OCI-LY1 (cell line): ENCODE results near the gene AMHR2.

Experiments used
- H2AFZ ChIP-seq: fragments of 200-600 bp; sonication (generic), shearing (Covaris generic); 2 replicates; pipeline ENCODE4 v1.6.0; 2014; ENCODE audit warnings: antibody characterized with exemption, mild to moderate bottlenecking, low read length
- H3F3A ChIP-seq: fragments of 200-600 bp; sonication (generic), shearing (Covaris generic); 2 replicates; pipeline ENCODE4 v1.6.0; 2014; ENCODE audit warnings: mild to moderate bottlenecking, antibody characterized with exemption, low read length, moderate library complexity; ENCODE audit not compliant: insufficient read depth
- H3K27ac ChIP-seq: fragments of 200-600 bp; sonication (generic); 2 replicates; pipeline ENCODE4 v1.5.1; 2014; ENCODE audit warnings: low read length, mixed run types, mild to moderate bottlenecking, low read depth; ENCODE audit not compliant: poor library complexity, severe bottlenecking
- H3K27me3 ChIP-seq: fragments of 200-600 bp; sonication (generic); 2 replicates; pipeline ENCODE4 v1.6.0; 2014; ENCODE audit warnings: antibody characterized with exemption, mild to moderate bottlenecking, low read length, moderate library complexity; ENCODE audit not compliant: insufficient read depth
- H3K36me3 ChIP-seq: fragments of 200-600 bp; sonication (generic); 2 replicates; pipeline ENCODE4 v1.6.1; 2014; ENCODE audit warnings: mild to moderate bottlenecking, antibody characterized with exemption, low read length, moderate library complexity, mixed read lengths; ENCODE audit not compliant: insufficient read depth
- H3K4me1 ChIP-seq: fragments of 200-600 bp; sonication (generic); 2 replicates; pipeline ENCODE4 v1.5.1; 2014; ENCODE audit warnings: mild to moderate bottlenecking, low read length, moderate library complexity; ENCODE audit not compliant: insufficient read depth, severe bottlenecking
- H3K4me2 ChIP-seq: fragments of 200-600 bp; sonication (generic), shearing (Covaris generic); 2 replicates; pipeline ENCODE4 v1.6.1; 2014; ENCODE audit warnings: low read length
- H3K4me3 ChIP-seq: fragments of 200-600 bp; sonication (generic); 2 replicates; pipeline ENCODE4 v1.5.1; 2014; ENCODE audit warnings: low read length, low read depth, mild to moderate bottlenecking, mixed read lengths; ENCODE audit not compliant: poor library complexity, severe bottlenecking
- H3K79me2 ChIP-seq: fragments of 200-600 bp; shearing (Covaris generic); 2 replicates; pipeline ENCODE4 v1.6.1; 2016; ENCODE audit warnings: mixed run types, low read length, mixed read lengths; ENCODE audit not compliant: insufficient read depth
- H3K9ac ChIP-seq: fragments of 200-600 bp; sonication (generic), shearing (Covaris generic); 2 replicates; pipeline ENCODE4 v1.6.1; 2014; ENCODE audit warnings: mild to moderate bottlenecking, low read length, mixed read lengths
- H3K9me2 ChIP-seq: fragments of 200-600 bp; sonication (generic), shearing (Covaris generic); 2 replicates; pipeline ENCODE4 v1.6.1; 2014; ENCODE audit warnings: low read depth, mild to moderate bottlenecking, low read length, mixed read lengths
- H3K9me3 ChIP-seq: fragments of 200-600 bp; shearing (Covaris generic); 2 replicates; pipeline ENCODE4 v1.6.1; 2014; ENCODE audit warnings: low read length, mixed read lengths
- H4K20me1 ChIP-seq: fragments of 200-600 bp; sonication (generic), shearing (Covaris generic); 2 replicates; pipeline ENCODE4 v1.6.0; 2016; ENCODE audit warnings: mild to moderate bottlenecking, low read length; ENCODE audit not compliant: insufficient read depth
- EZH2 ChIP-seq: fragments of 200-600 bp; sonication (generic), shearing (Covaris generic); IDR thresholded peaks from 2 replicates; pipeline ENCODE4 v1.8.0; 2017; ENCODE audit warnings: borderline replicate concordance, mixed run types, mild to moderate bottlenecking, antibody characterized with exemption, low read length, moderate library complexity, mixed read lengths
- TF ChIP-seq, protein P1 (sequence below): fragments of 200-600 bp; sonication (generic), shearing (Covaris generic); IDR thresholded peaks from 2 replicates; pipeline ENCODE4 v1.5.1; 2017; ENCODE audit warnings: mild to moderate bottlenecking, antibody characterized with exemption, low read length, moderate library complexity, mixed read lengths

Gene AMHR2

DNA sequence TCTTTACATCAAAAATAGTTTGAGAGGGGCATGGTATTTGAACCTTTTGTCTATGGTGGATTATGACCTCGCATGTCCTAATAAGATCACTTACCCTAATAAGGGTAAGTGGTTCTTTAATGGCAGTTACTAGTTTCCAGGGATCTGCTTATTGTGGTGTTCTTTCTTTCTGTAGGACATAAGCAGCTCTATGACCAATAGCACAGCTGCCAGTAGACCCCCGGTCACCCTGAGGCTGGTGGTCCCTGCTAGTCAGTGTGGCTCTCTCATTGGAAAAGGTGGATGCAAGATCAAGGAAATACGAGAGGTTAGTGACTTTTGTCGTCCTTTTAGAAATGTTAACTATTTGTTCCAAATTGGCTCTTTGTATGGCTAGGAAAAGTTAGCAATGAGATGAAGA, 35.4 kb downstream of the AMHR2 start:
- Histone ChIP-seq H3K79me2 (peaks cover 19% of the 10 kb centered on the region), H3K4me2 (no peak overlapping the region), H4K20me1 (peaks cover 6% of the 10 kb centered on the region), H3K27ac (no peak overlapping the region), H3F3A (no peaks in the 10 kb centered on the region), H3K4me1 (peaks cover 9% of the 10 kb centered on the region), H3K9ac (no peak overlapping the region), H3K9me2 (no peaks in the 10 kb centered on the region), H3K27me3 (no peaks in the 10 kb centered on the region), H2AFZ (no peak overlapping the region), H3K4me3 (no peak overlapping the region), H3K9me3 (no peaks in the 10 kb centered on the region), H3K36me3 (peaks cover 100% of the 10 kb centered on the region)
- no peak for TF ChIP-seq EZH2
- TF ChIP-seq, protein P1, sequence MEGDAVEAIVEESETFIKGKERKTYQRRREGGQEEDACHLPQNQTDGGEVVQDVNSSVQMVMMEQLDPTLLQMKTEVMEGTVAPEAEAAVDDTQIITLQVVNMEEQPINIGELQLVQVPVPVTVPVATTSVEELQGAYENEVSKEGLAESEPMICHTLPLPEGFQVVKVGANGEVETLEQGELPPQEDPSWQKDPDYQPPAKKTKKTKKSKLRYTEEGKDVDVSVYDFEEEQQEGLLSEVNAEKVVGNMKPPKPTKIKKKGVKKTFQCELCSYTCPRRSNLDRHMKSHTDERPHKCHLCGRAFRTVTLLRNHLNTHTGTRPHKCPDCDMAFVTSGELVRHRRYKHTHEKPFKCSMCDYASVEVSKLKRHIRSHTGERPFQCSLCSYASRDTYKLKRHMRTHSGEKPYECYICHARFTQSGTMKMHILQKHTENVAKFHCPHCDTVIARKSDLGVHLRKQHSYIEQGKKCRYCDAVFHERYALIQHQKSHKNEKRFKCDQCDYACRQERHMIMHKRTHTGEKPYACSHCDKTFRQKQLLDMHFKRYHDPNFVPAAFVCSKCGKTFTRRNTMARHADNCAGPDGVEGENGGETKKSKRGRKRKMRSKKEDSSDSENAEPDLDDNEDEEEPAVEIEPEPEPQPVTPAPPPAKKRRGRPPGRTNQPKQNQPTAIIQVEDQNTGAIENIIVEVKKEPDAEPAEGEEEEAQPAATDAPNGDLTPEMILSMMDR: no peak

DNA sequence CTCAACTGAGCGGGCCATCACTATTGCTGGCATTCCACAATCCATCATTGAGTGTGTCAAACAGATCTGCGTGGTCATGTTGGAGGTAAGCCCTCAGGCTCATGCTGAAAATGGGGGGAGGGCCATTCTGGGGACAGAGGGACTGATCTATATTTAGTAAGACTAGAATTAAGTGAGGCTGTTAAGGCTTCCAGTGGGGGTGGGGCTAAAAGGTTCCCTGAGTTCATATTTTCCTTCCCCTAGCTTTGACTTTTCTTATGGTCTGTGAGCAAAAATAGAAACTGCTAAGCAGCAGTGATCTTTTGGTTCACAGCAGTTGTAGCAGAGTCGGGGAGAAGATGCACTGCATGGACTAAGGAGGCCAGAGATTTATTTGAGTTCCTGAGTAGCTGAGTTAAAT, 37.4 kb downstream of the AMHR2 start:
- H3K9me2 ChIP-seq: no peaks in the 10 kb centered on the region
- H2AFZ ChIP-seq: no peak overlapping the region
- H4K20me1 ChIP-seq: no peaks in the 10 kb centered on the region; the same call in 1 of the 2 replicates
- TF ChIP-seq, protein P1: no peak
- TF ChIP-seq EZH2: no peak
- H3K9ac ChIP-seq: no peak overlapping the region
- no peaks in the 10 kb centered on the region for H3K79me2 ChIP-seq
- no peak overlapping the region for H3K27ac ChIP-seq
- no peaks in the 10 kb centered on the region for H3K9me3 ChIP-seq
- no peaks in the 10 kb centered on the region for H3K4me1 ChIP-seq
- H3F3A ChIP-seq: no peaks in the 10 kb centered on the region
- H3K27me3 ChIP-seq: no peaks in the 10 kb centered on the region
- H3K4me3 ChIP-seq: no peak overlapping the region
- H3K4me2 ChIP-seq: no peak overlapping the region
- H3K36me3 ChIP-seq: peaks cover 100% of the 10 kb centered on the region

DNA sequence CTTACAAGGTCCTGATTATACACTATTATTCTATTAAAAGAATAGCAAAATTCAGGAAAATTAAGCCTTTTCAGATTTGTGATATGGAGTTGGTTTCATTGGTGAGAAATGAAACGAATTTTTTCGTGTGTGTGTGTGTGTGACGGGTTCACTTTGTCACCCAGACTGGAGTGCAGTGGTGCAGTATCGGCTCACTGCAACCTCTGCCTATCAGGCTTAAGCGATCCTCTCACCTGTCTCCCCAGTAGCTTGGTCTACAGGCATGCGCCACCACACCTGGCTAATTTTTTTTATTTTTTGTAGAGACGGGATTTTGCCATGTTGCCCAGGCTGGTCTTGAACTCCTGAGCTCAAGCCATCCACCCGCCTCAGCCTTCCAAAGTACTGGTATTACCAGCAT, 37.9 kb downstream of the AMHR2 start:
- Histone ChIP-seq H3K9me2 (no peaks in the 10 kb centered on the region), H3K79me2 (no peaks in the 10 kb centered on the region), H3K27ac (no peak overlapping the region), H3K4me3 (no peak overlapping the region), H4K20me1 (no peaks in the 10 kb centered on the region; the same call in 1 of the 2 replicates), H3F3A (no peaks in the 10 kb centered on the region), H3K4me1 (no peaks in the 10 kb centered on the region), H3K9ac (no peak overlapping the region), H3K4me2 (no peak overlapping the region), H2AFZ (no peak overlapping the region), H3K9me3 (no peaks in the 10 kb centered on the region), H3K27me3 (no peaks in the 10 kb centered on the region), H3K36me3 (peaks cover 100% of the 10 kb centered on the region)
- TF ChIP-seq, protein P1: no peak
- TF ChIP-seq EZH2: no peak
